IPS DF 4.7 (cell line): Measurements from ENCODE around the gene FIGN.

Source experiments
- DNase-seq: peaks from one replicate; pipeline ENCODE4 v3.0.0-alpha.2; 2013; ENCODE audit warnings: low spot score; ENCODE audit errors: extremely low read depth

The FIGN gene

GRCh38 chr2:163711258-163711657, 24.6 kb downstream of the FIGN start:
- DNase-seq: no peak

- DNase-seq: no peak
These were observed 26.5 kb downstream of the FIGN start for GRCh38 chr2:163709270-163709669.

GRCh38 chr2:163708265-163708664, 27.5 kb downstream of the FIGN start:
- no peak for DNase-seq

GRCh38 chr2:163703386-163703785, 32.4 kb downstream of the FIGN start:
- no peak for DNase-seq

- DNase-seq: no peak
These were observed 34.2 kb downstream of the FIGN start for GRCh38 chr2:163701399-163702195.

- DNase-seq: peak; percentile 78
These were observed 37.0 kb downstream of the FIGN start for GRCh38 chr2:163698857-163699256.

GRCh38 chr2:163697846-163698637, 37.8 kb downstream of the FIGN start:
- no peak for DNase-seq

- DNase-seq: no peak
These were observed 38.4 kb downstream of the FIGN start for GRCh38 chr2:163697429-163697828.

- no peak for DNase-seq
These were observed 42.3 kb downstream of the FIGN start for GRCh38 chr2:163693484-163693883.

GRCh38 chr2:163692611-163693482, 43.0 kb downstream of the FIGN start:
- no peak for DNase-seq

GRCh38 chr2:163692081-163692480, 43.7 kb downstream of the FIGN start:
- no peak for DNase-seq

- DNase-seq: no peak
These were observed 44.9 kb downstream of the FIGN start for GRCh38 chr2:163690896-163691295.

GRCh38 chr2:163687217-163687616, 48.6 kb downstream of the FIGN start:
- no peak for DNase-seq

- no peak for DNase-seq
These were observed 49.5 kb downstream of the FIGN start for GRCh38 chr2:163686289-163686688.

GRCh38 chr2:163682695-163683094, 53.1 kb downstream of the FIGN start:
- DNase-seq: no peak

GRCh38 chr2:163681745-163682144, 54.1 kb downstream of the FIGN start:
- DNase-seq: no peak

GRCh38 chr2:163675388-163675787, 60.4 kb downstream of the FIGN start:
- DNase-seq: no peak

- DNase-seq: no peak
These were observed 62.3 kb downstream of the FIGN start for GRCh38 chr2:163673522-163673921.

- no peak for DNase-seq
These were observed 64.9 kb downstream of the FIGN start for GRCh38 chr2:163670929-163671328.

GRCh38 chr2:163669506-163669905, 66.3 kb downstream of the FIGN start:
- no peak for DNase-seq

GRCh38 chr2:163667064-163667887, 68.5 kb downstream of the FIGN start:
- no peak for DNase-seq
